Measurements from ENCODE around the gene GAS2. TPM values are rescaled to one million over a fixed set of nuclear protein-coding genes. Genes with fewer than 3 reads are reported as not detected.

GAS2 gene
- total RNA-seq, 1 donor from 2014 or later = 3.2 TPM

GRCh38 chr11:22681281-22681812 is 14.9 kb downstream of the GAS2 start:
- intact Hi-C loops (cut with DNase I) = no loop called here
- H3K4me1 ChIP-seq = no peaks in the 10 kb centered on the region

DNA sequence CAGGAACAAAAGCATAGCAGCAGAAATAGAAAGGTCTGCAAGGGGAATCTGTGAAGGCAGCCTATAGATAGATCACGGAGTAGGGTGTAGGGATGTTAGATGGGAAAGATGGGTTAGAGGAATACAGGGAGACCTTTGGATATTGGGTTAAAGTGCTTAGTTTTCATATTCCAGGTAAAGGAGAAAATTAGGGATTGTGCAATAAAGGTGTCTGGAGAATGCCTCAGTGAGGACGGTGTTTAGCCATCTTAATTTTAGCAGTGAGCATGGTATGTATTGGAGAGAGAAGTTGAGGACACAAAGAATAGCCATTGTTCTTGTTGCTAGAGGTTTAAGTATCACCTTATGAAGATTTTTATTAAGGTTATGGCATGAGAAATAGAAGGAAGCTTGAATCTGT is 17.7 kb downstream of the GAS2 start:
- no peaks in the 10 kb centered on the region for H3K27me3 ChIP-seq
- no peak overlapping the region for H3K4me3 ChIP-seq
- no peaks in the 10 kb centered on the region for H3K9me3 ChIP-seq
- no peak overlapping the region for H3K27ac ChIP-seq
- intact Hi-C loops (cut with DNase I) = no loop called here
- no peaks in the 10 kb centered on the region for H3K36me3 ChIP-seq
- TF ChIP-seq POLR2AphosphoS5 (IDR thresholded peaks at IDR 0.05; ENCODE audit: insufficient read depth in 1 of 2, low read depth in 1 of 2) (no peak), POLR2A (IDR thresholded peaks at IDR 0.05) (no peak)
- TF ChIP-seq, protein P1, sequence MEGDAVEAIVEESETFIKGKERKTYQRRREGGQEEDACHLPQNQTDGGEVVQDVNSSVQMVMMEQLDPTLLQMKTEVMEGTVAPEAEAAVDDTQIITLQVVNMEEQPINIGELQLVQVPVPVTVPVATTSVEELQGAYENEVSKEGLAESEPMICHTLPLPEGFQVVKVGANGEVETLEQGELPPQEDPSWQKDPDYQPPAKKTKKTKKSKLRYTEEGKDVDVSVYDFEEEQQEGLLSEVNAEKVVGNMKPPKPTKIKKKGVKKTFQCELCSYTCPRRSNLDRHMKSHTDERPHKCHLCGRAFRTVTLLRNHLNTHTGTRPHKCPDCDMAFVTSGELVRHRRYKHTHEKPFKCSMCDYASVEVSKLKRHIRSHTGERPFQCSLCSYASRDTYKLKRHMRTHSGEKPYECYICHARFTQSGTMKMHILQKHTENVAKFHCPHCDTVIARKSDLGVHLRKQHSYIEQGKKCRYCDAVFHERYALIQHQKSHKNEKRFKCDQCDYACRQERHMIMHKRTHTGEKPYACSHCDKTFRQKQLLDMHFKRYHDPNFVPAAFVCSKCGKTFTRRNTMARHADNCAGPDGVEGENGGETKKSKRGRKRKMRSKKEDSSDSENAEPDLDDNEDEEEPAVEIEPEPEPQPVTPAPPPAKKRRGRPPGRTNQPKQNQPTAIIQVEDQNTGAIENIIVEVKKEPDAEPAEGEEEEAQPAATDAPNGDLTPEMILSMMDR (IDR thresholded peaks at IDR 0.05) = no peak
- no peaks in the 10 kb centered on the region for H3K4me1 ChIP-seq
- no peak for DNase-seq (ENCODE audit: extremely low spot score in 2 of 2)

More at GRCh38 chr11:22681281-22681812, 14.9 kb downstream of the GAS2 start:
- TF ChIP-seq POLR2AphosphoS5 (IDR thresholded peaks at IDR 0.05; ENCODE audit: insufficient read depth in 1 of 2, low read depth in 1 of 2) = no peak
- TF ChIP-seq, protein P1 (IDR thresholded peaks at IDR 0.05) = no peak
- no peak for TF ChIP-seq POLR2A (IDR thresholded peaks at IDR 0.05)
- Histone ChIP-seq H3K36me3 (no peaks in the 10 kb centered on the region), H3K4me3 (no peak overlapping the region), H3K9me3 (no peaks in the 10 kb centered on the region), H3K27me3 (no peaks in the 10 kb centered on the region), H3K27ac (no peak overlapping the region)
- DNase-seq (ENCODE audit: extremely low spot score in 2 of 2) = no peak

GRCh38 chr11:22685111-22685510 is 18.7 kb downstream of the GAS2 start:
- no peak for DNase-seq (ENCODE audit: extremely low spot score in 2 of 2)
- Histone ChIP-seq H3K4me3 (no peak overlapping the region), H3K36me3 (no peaks in the 10 kb centered on the region), H3K9me3 (no peaks in the 10 kb centered on the region), H3K4me1 (no peaks in the 10 kb centered on the region), H3K27ac (no peak overlapping the region), H3K27me3 (no peaks in the 10 kb centered on the region)
- no peak for TF ChIP-seq POLR2AphosphoS5 (IDR thresholded peaks at IDR 0.05; ENCODE audit: insufficient read depth in 1 of 2, low read depth in 1 of 2)
- TF ChIP-seq POLR2A (IDR thresholded peaks at IDR 0.05) = no peak
- TF ChIP-seq, protein P1 (IDR thresholded peaks at IDR 0.05) = no peak
- intact Hi-C loops (cut with DNase I) = no loop called here

- Histone ChIP-seq H3K9me3 (no peaks in the 10 kb centered on the region), H3K4me3 (no peak overlapping the region), H3K27me3 (no peaks in the 10 kb centered on the region), H3K27ac (no peak overlapping the region), H3K4me1 (no peaks in the 10 kb centered on the region), H3K36me3 (no peaks in the 10 kb centered on the region)
- DNase-seq (ENCODE audit: extremely low spot score in 2 of 2) = no peak
- TF ChIP-seq POLR2AphosphoS5 (IDR thresholded peaks at IDR 0.05; ENCODE audit: insufficient read depth in 1 of 2, low read depth in 1 of 2) = no peak
- TF ChIP-seq, protein P1 (IDR thresholded peaks at IDR 0.05) = no peak
- intact Hi-C loops (cut with DNase I) = no loop called here
Observed at GRCh38 chr11:22688914-22689313, 22.5 kb downstream of the GAS2 start.

- H3K36me3 ChIP-seq = no peaks in the 10 kb centered on the region
- intact Hi-C loops (cut with DNase I) = no loop called here
- TF ChIP-seq, protein P1 (IDR thresholded peaks at IDR 0.05) = no peak
- no peak for TF ChIP-seq POLR2AphosphoS5 (IDR thresholded peaks at IDR 0.05; ENCODE audit: insufficient read depth in 1 of 2, low read depth in 1 of 2)
- TF ChIP-seq POLR2A (IDR thresholded peaks at IDR 0.05) = no peak
- no peak overlapping the region for H3K27ac ChIP-seq
- no peak for DNase-seq (ENCODE audit: extremely low spot score in 2 of 2)
- no peaks in the 10 kb centered on the region for H3K4me1 ChIP-seq
- no peak overlapping the region for H3K4me3 ChIP-seq
- H3K9me3 ChIP-seq = no peaks in the 10 kb centered on the region
- H3K27me3 ChIP-seq = no peaks in the 10 kb centered on the region
Observed at GRCh38 chr11:22690257-22690656, 23.8 kb downstream of the GAS2 start.
